OCI-LY7 (cell line): ENCODE measurements around the gene GAL. TPM values are rescaled to one million over a fixed set of nuclear protein-coding genes. Genes with fewer than 3 reads are reported as not detected.
A peak's percentile ranks its signal among the peaks of the same experiment; 100 is the strongest.

ENCODE experiments used
- BruUV-seq: library from RNA; stranded (reverse); fragments of 400-500 nt; replicated peaks from 2 replicates; lab custom pipeline; 2021; lab: Mats Ljungman, UMichigan
- CTCF ChIA-PET: fragments of 300-600 bp; sonication (Branson Sonifier 250); formaldehyde crosslinking; loops from one replicate; lab custom pipeline; 2022; ENCODE audit warnings: antibody characterized with exemption; ENCODE audit not compliant: unreplicated experiment; lab: Charles Lee
- POLR2A ChIA-PET: fragments of 300-600 bp; sonication (Branson Sonifier 250); formaldehyde crosslinking; loops from one replicate; lab custom pipeline; 2022; ENCODE audit warnings: antibody characterized with exemption; lab: Charles Lee
- DNase-seq: peaks from one replicate; pipeline ENCODE4 v3.0.0-alpha.2; 2015; ENCODE audit warnings: low spot score
- H2AFZ ChIP-seq: fragments of 200-600 bp; sonication (generic), shearing (Covaris generic); 2 replicates; pipeline ENCODE4 v1.6.1; 2014; ENCODE audit warnings: mild to moderate bottlenecking, antibody characterized with exemption, low read length, moderate library complexity
- H3K27ac ChIP-seq: fragments of 200-600 bp; sonication (generic); 2 replicates; pipeline ENCODE4 v1.5.1; 2014; ENCODE audit warnings: mixed run types, low read depth, mild to moderate bottlenecking, moderate library complexity, low read length, inconsistent platforms; ENCODE audit not compliant: poor library complexity, severe bottlenecking
- H3K36me3 ChIP-seq: fragments of 200-600 bp; sonication (generic); 2 replicates; pipeline ENCODE4 v1.6.1; 2014; ENCODE audit warnings: mild to moderate bottlenecking, antibody characterized with exemption, low read length, moderate library complexity, mixed read lengths; ENCODE audit not compliant: insufficient read depth
- H3K4me1 ChIP-seq: fragments of 200-600 bp; sonication (generic); 2 replicates; pipeline ENCODE4 v1.5.1; 2014; ENCODE audit warnings: mild to moderate bottlenecking, low read length; ENCODE audit not compliant: insufficient read depth, poor library complexity, severe bottlenecking
- H3K4me2 ChIP-seq: fragments of 200-600 bp; sonication (generic); 2 replicates; pipeline ENCODE4 v1.6.1; 2014; ENCODE audit warnings: mild to moderate bottlenecking, low read length
- H3K4me3 ChIP-seq: fragments of 200-600 bp; sonication (generic); 2 replicates; pipeline ENCODE4 v1.5.1; 2014; ENCODE audit warnings: mild to moderate bottlenecking, low read depth, low read length; ENCODE audit not compliant: poor library complexity, severe bottlenecking
- H3K79me2 ChIP-seq: fragments of 200-600 bp; sonication (generic); 2 replicates; pipeline ENCODE4 v1.6.1; 2016; ENCODE audit warnings: low read depth, mild to moderate bottlenecking, low read length, moderate library complexity, mixed read lengths; ENCODE audit not compliant: insufficient read depth
- H3K9me2 ChIP-seq: fragments of 200-600 bp; sonication (generic); 2 replicates; pipeline ENCODE4 v1.6.1; 2016; ENCODE audit warnings: mild to moderate bottlenecking, low read length, mixed read lengths; ENCODE audit not compliant: insufficient read depth
- H3K9me3 ChIP-seq: fragments of 200-600 bp; sonication (generic); 2 replicates; pipeline ENCODE4 v1.6.1; 2014; ENCODE audit warnings: mild to moderate bottlenecking, mixed run types, low read length, mixed read lengths
- H4K20me1 ChIP-seq: fragments of 200-600 bp; sonication (generic); 2 replicates; pipeline ENCODE4 v1.6.1; 2014; ENCODE audit warnings: mild to moderate bottlenecking, antibody characterized with exemption, low read length, moderate library complexity, mixed read lengths; ENCODE audit not compliant: insufficient read depth
- EZH2phosphoT487 ChIP-seq: fragments of 200-600 bp; sonication (generic); IDR thresholded peaks from 2 replicates; pipeline ENCODE4 v1.6.1; 2018; ENCODE audit warnings: low read depth, borderline replicate concordance, mild to moderate bottlenecking, mixed run types, antibody characterized with exemption, low read length, moderate library complexity, mixed read lengths
- intact Hi-C: fragments of 100-400 bp; cut with micrococcal nuclease; formaldehyde crosslinking; loops from one replicate; pipeline ENCODE4 v1.10.0; 2022; ENCODE audit not compliant: unreplicated experiment
- total RNA-seq, 2 experiments: library from RNA; depleted of rRNA in 1 of 2; stranded (reverse); fragments of >200 nt in 1 of 2; shearing (Covaris generic) in 1 of 2; gene quantifications; 2 replicates each; pipeline ENCODE4 v1.2.3, GENCODE V29; 2014 to 2022
- TF ChIP-seq, protein P1 (sequence below): fragments of 200-600 bp; sonication (generic); conservative IDR thresholded peaks from 2 replicates; pipeline ENCODE4 v1.5.1; 2014; ENCODE audit warnings: mild to moderate bottlenecking, antibody characterized with exemption, low read length, moderate library complexity, mixed read lengths

GAL gene
- total RNA-seq, 2 experiments from 2014 or later: not detected

DNA sequence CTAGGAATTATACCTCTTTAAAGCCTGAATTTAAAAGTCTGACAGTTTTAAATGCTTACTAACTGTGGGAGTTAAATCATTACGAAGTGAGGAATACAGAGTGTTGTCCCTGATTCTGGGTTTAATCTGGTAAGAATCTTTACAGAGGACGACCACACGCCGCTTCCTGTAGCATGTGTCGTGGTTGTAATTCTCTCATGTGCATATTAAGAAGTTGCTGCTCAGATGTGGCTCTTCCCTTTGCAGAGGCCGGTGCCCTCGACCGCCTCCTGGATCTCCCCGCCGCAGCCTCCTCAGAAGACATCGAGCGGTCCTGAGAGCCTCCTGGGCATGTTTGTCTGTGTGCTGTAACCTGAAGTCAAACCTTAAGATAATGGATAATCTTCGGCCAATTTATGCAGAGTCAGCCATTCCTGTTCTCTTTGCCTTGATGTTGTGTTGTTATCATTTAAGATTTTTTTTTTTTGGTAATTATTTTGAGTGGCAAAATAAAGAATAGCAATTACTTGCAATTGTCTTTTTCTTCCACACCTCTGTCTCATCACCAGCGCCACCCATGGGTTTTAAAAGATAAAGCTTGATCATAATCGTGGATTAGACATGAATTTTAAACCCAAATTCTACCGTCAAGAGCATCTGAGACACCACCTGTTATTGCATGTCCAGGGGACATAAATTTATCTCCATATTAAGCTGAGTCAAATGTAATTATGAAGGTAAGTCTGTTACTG lies 6.5 kb downstream of the GAL start:
- BruUV-seq: no TSS peak
- Histone ChIP-seq H3K27ac (no peak overlapping the region), H3K79me2 (no peaks in the 10 kb centered on the region), H4K20me1 (no peaks in the 10 kb centered on the region), H3K4me3 (no peak overlapping the region), H2AFZ (no peak overlapping the region), H3K36me3 (no peaks in the 10 kb centered on the region), H3K9me2 (no peaks in the 10 kb centered on the region), H3K4me2 (no peak overlapping the region), H3K9me3 (no peaks in the 10 kb centered on the region), H3K4me1 (no peaks in the 10 kb centered on the region)
- POLR2A ChIA-PET: no interaction called here
- intact Hi-C loops: no loop called here
- TF ChIP-seq, protein P1, sequence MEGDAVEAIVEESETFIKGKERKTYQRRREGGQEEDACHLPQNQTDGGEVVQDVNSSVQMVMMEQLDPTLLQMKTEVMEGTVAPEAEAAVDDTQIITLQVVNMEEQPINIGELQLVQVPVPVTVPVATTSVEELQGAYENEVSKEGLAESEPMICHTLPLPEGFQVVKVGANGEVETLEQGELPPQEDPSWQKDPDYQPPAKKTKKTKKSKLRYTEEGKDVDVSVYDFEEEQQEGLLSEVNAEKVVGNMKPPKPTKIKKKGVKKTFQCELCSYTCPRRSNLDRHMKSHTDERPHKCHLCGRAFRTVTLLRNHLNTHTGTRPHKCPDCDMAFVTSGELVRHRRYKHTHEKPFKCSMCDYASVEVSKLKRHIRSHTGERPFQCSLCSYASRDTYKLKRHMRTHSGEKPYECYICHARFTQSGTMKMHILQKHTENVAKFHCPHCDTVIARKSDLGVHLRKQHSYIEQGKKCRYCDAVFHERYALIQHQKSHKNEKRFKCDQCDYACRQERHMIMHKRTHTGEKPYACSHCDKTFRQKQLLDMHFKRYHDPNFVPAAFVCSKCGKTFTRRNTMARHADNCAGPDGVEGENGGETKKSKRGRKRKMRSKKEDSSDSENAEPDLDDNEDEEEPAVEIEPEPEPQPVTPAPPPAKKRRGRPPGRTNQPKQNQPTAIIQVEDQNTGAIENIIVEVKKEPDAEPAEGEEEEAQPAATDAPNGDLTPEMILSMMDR: peak; percentile 62
- no peak for TF ChIP-seq EZH2phosphoT487
- CTCF ChIA-PET: no interaction called here
- DNase-seq: no peak

DNA sequence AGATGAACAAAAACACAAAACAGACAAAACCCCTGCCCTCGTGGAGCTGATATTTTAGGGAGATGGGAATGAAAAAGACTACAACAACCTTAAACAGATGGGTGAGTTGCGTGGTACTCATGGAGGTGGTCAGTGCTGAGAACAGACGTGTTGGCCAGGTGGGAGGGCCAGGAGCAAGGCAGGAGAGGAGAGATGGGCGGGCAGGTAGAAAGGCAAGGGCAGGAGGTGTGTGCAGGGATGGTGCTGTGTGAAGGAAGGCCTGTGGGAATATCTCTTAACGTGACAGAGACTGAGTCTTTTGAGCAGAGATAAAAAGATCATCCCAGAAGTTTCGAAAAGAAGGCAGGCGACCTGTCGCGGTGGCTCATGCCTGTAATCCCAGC lies 7.0 kb downstream of the GAL start:
- H3K9me2 ChIP-seq: no peaks in the 10 kb centered on the region
- BruUV-seq: no TSS peak
- H3K4me1 ChIP-seq: no peaks in the 10 kb centered on the region
- DNase-seq: no peak
- H3K36me3 ChIP-seq: no peaks in the 10 kb centered on the region
- H4K20me1 ChIP-seq: no peaks in the 10 kb centered on the region
- ChIA-PET POLR2A (interaction anchor here (0.6 kb wide), 1 partner anchor 249 kb away, joined by 3 read pairs; no protein-coding TSS in a partner anchor), CTCF (no interaction called here)
- no peak overlapping the region for H3K4me2 ChIP-seq
- no peaks in the 10 kb centered on the region for H3K79me2 ChIP-seq
- intact Hi-C loops: no loop called here
- no peak overlapping the region for H3K27ac ChIP-seq
- TF ChIP-seq EZH2phosphoT487: no peak
- no peak overlapping the region for H3K4me3 ChIP-seq
- 0 out of 2 replicates have a peak, but pooled peaks cover 1% of the 10 kb centered on the region for H3K9me3 ChIP-seq
- no peak overlapping the region for H2AFZ ChIP-seq

DNA sequence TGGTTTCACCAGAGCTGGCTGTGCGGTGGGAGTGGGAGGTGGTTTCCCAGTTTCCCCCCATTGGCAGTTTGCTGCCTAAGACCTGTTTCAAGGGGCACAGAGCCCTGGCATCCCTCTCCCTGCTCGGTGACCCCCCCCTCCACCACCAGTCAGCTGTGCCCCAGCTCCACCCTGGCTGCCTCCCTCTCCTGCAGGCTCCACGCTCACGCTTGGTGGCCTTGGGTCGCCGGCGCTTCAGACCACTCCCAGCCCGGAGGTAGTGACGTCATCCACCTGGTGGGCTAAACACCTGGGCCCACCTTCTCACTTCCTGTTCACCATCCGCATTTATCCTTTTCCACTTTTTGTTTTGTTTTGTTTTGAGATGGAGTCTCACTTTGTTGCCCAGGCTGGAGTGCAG lies 7.8 kb downstream of the GAL start:
- Histone ChIP-seq H3K36me3 (no peaks in the 10 kb centered on the region), H3K4me1 (no peaks in the 10 kb centered on the region), H4K20me1 (no peaks in the 10 kb centered on the region), H3K9me2 (no peaks in the 10 kb centered on the region), H3K9me3 (0 out of 2 replicates have a peak, but pooled peaks cover 3% of the 10 kb centered on the region), H2AFZ (no peak overlapping the region), H3K79me2 (no peaks in the 10 kb centered on the region), H3K27ac (no peak overlapping the region), H3K4me2 (no peak overlapping the region), H3K4me3 (no peak overlapping the region)
- ChIA-PET CTCF (no interaction called here), POLR2A (interaction anchor here (0.6 kb wide), 1 partner anchor 250 kb away, joined by 3 read pairs; no protein-coding TSS in a partner anchor)
- no TSS peak for BruUV-seq
- DNase-seq: peak; percentile 4
- TF ChIP-seq, protein P1: no peak
- TF ChIP-seq EZH2phosphoT487: no peak
- intact Hi-C loops: no loop called here
